ENCODE results near the gene U2AF2. TPM values are rescaled to one million over a fixed set of nuclear protein-coding genes. Genes with fewer than 3 reads are reported as not detected.

Gene U2AF2
- total RNA-seq, 1 donor from 2014 or later: 74.0 TPM

DNA sequence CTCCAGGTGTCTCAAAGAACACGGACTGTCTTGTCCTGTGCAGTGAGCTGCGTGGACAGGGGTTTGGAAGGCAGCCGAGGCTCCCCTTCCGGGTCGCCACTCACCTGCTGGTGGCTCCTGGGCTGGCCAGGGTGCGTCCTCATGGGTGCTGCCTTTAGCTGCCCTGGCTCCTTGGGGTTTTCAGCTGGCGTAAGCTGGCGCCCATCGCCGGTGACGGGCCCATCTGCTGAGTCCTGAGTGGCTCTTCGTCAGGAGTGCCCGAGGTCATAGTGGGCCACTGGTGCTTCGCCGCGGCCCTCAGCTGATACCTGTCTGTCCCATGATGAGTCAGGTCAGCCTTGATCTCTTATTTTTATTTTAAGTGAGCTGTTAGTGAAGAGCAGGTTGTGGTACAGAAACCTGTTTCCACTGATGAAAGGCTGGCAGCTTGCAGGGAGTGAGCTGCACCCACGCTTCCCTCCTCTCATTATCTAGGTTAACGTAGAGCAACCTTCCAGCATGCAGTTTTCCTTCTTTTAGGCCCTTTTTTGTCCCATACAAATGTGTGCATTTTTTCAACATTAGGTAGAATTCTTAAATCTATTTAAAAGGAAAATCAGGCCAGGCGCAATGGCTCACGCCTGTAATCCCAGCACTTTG lies 38.6 kb downstream of the U2AF2 start:
- H3K4me3 ChIP-seq: no peak overlapping the region
- intact Hi-C loops (cut with micrococcal nuclease): no loop called here
- TF ChIP-seq, protein P1, sequence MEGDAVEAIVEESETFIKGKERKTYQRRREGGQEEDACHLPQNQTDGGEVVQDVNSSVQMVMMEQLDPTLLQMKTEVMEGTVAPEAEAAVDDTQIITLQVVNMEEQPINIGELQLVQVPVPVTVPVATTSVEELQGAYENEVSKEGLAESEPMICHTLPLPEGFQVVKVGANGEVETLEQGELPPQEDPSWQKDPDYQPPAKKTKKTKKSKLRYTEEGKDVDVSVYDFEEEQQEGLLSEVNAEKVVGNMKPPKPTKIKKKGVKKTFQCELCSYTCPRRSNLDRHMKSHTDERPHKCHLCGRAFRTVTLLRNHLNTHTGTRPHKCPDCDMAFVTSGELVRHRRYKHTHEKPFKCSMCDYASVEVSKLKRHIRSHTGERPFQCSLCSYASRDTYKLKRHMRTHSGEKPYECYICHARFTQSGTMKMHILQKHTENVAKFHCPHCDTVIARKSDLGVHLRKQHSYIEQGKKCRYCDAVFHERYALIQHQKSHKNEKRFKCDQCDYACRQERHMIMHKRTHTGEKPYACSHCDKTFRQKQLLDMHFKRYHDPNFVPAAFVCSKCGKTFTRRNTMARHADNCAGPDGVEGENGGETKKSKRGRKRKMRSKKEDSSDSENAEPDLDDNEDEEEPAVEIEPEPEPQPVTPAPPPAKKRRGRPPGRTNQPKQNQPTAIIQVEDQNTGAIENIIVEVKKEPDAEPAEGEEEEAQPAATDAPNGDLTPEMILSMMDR (IDR thresholded peaks at IDR 0.05; ENCODE audit: borderline replicate concordance): no peak
- no peak overlapping the region for H3K27ac ChIP-seq (replicated peaks)
- H3K36me3 ChIP-seq: peaks cover 89% of the 10 kb centered on the region
- DNase-seq: peak; percentile 9
- peaks cover 2% of the 10 kb centered on the region for H3K4me1 ChIP-seq
- H3K27me3 ChIP-seq (ENCODE audit: low read depth): no peaks in the 10 kb centered on the region
- H3K9me3 ChIP-seq (replicated peaks): no peaks in the 10 kb centered on the region

DNA sequence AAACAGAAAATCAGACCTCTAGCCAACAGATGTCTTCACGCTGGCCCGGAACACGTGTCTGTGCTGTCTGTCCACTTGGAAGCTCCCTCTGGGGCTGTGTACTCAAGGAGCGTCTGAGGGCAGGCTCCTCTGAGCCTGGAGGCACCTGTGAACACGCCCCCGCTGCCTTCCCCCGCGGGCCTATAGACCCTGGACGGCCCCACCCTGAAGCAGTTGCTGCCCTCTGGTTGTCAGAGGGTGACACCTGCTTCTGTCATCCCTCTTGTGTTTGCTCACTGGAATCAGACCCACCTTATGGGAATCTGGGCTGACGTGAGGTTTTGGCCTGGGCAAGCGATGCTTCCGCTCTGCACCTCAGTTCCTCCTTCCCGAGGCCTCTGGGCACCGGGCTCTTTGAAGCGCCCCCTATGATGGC lies 39.4 kb downstream of the U2AF2 start:
- intact Hi-C loops (cut with micrococcal nuclease): no loop called here
- Histone ChIP-seq H3K36me3 (peaks cover 89% of the 10 kb centered on the region), H3K9me3 (replicated peaks) (no peaks in the 10 kb centered on the region), H3K4me3 (no peak overlapping the region), H3K27ac (replicated peaks) (no peak overlapping the region), H3K4me1 (no peaks in the 10 kb centered on the region), H3K27me3 (ENCODE audit: low read depth) (no peaks in the 10 kb centered on the region)
- TF ChIP-seq, protein P1 (IDR thresholded peaks at IDR 0.05; ENCODE audit: borderline replicate concordance): no peak
- no peak for DNase-seq

DNA sequence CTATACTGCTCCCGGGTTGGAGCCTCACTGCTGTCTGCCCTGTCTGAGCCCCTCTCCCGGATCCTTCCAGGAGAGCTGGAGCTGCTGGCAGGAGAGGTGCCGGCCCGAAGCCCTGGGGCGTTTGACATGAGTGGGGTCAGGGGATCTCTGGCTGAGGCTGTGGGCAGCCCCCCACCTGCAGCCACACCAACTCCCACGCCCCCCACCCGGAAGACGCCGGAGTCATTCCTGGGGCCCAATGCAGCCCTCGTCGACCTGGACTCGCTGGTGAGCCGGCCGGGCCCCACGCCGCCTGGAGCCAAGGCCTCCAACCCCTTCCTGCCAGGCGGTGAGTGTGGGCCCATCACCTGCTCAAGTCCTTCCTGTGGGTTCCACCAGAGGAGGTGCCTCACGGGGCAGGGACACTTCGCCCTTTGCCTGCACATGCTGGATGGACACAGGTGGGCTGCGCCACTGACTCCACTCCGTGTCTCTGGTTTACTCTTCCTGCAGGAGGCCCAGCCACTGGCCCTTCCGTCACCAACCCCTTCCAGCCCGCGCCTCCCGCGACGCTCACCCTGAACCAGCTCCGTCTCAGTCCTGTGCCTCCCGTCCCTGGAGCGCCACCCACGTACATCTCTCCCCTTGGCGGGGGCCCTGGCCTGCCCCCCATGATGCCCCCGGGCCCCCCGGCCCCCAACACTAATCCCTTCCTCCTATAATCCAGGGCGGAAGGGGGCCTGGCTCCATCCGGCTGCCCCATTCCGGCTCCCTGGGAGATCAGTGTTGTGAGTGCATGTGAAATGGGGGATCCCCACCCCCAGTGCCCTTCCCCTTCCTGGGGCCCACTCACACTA lies 40.0 kb downstream of the U2AF2 start:
- TF ChIP-seq, protein P1 (IDR thresholded peaks at IDR 0.05; ENCODE audit: borderline replicate concordance): no peak
- H3K4me1 ChIP-seq: no peaks in the 10 kb centered on the region
- H3K9me3 ChIP-seq (replicated peaks): no peaks in the 10 kb centered on the region
- H3K4me3 ChIP-seq: no peak overlapping the region
- DNase-seq: peak; percentile 11
- H3K27me3 ChIP-seq (ENCODE audit: low read depth): no peaks in the 10 kb centered on the region
- peaks cover 89% of the 10 kb centered on the region for H3K36me3 ChIP-seq
- H3K27ac ChIP-seq (replicated peaks): no peak overlapping the region
- intact Hi-C loops (cut with micrococcal nuclease): no loop called here

GRCh38 chr19:55695511-55696290 lies 40.9 kb downstream of the U2AF2 start:
- Histone ChIP-seq H3K4me1 (no peaks in the 10 kb centered on the region), H3K27ac (replicated peaks) (no peak overlapping the region), H3K9me3 (replicated peaks) (no peaks in the 10 kb centered on the region), H3K27me3 (ENCODE audit: low read depth) (no peaks in the 10 kb centered on the region), H3K36me3 (peaks cover 88% of the 10 kb centered on the region), H3K4me3 (no peak overlapping the region)
- intact Hi-C loops (cut with micrococcal nuclease): no loop called here
- peak; percentile 11 for DNase-seq
- TF ChIP-seq, protein P1 (IDR thresholded peaks at IDR 0.05; ENCODE audit: borderline replicate concordance): no peak

DNA sequence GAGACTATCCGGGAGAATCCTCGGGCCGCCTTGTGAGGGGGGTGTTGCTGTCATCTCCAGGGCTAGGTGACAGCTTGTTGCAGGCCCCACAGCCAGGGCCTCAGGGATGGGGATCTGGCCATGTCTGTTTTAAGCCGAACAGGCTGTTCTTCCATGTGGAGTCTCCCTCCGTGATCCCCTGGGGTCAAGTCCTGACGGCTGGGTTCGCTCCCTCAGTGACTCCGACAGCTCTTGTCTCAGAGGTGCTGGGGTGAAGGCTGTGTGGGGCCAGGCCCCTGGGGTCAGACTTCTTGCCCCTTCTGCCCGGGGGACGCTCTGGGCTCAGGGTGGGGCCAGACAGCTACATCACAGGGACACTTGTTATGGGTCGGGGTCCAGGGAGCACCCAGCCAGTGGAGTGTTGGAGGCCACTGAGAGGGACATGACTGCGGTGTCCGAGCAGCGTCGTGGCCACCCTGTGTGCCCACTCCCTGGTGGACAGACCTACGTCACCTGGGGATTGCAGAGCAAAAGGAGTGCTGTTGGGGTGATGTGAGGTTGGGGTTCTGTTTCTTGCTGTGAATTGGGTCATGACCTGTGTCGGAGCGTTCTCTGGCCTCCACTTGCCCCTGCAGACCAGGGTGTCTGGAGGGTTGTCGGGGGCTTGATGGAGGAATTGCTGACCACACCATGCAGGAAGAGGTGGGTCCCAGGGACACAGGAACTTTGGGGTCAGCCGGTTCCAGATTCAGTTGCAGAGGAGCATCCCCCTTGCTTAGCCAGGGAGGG lies 41.6 kb downstream of the U2AF2 start:
- no peak overlapping the region for H3K27ac ChIP-seq (replicated peaks)
- H3K4me3 ChIP-seq: no peak overlapping the region
- no peaks in the 10 kb centered on the region for H3K4me1 ChIP-seq
- intact Hi-C loops (cut with micrococcal nuclease): no loop called here
- no peaks in the 10 kb centered on the region for H3K27me3 ChIP-seq (ENCODE audit: low read depth)
- H3K9me3 ChIP-seq (replicated peaks): no peaks in the 10 kb centered on the region
- TF ChIP-seq, protein P1 (IDR thresholded peaks at IDR 0.05; ENCODE audit: borderline replicate concordance): no peak
- DNase-seq: peak; percentile 4
- H3K36me3 ChIP-seq: peaks cover 80% of the 10 kb centered on the region

All from left ventricle myocardium inferior (tissue), 1 donor.